ENCODE results near the gene CRYBB1. TPM values are rescaled to one million over a fixed set of nuclear protein-coding genes. Genes with fewer than 3 reads are reported as not detected.

The CRYBB1 gene
- total and polyA plus RNA-seq, 2 of the 13 experiments (the other 11 are each of a cell fraction or from before 2014, with no cell fraction given), result not detected

- no peak for TF ChIP-seq ZBTB40 (IDR thresholded peaks at IDR 0.05)
- no peak for TF ChIP-seq ZBTB40 (CRISPR knock-in tag; IDR thresholded peaks at IDR 0.05)
- TF ChIP-seq NFYB (CRISPR knock-in tag; IDR thresholded peaks at IDR 0.05), result no peak
- TF ChIP-seq ZNF513 (CRISPR knock-in tag; conservative IDR thresholded peaks at IDR 0.05), result no peak
- TF ChIP-seq SMAD1 (CRISPR knock-in tag; IDR thresholded peaks at IDR 0.05; ENCODE audit: borderline replicate concordance, low read depth), result no peak
- TF ChIP-seq CENPBD1 (CRISPR knock-in tag; IDR thresholded peaks at IDR 0.05; ENCODE audit: borderline replicate concordance, low read depth), result no peak
- no peak for TF ChIP-seq ARID3A (IDR thresholded peaks at IDR 0.05; ENCODE audit: low read depth, low read length)
- TF ChIP-seq XBP1 (CRISPR knock-in tag; IDR thresholded peaks at IDR 0.05), result no peak
- no peak for TF ChIP-seq ETS1 (CRISPR knock-in tag; IDR thresholded peaks at IDR 0.05)
Observed at GRCh38 chr22:26660356-26660755, 42.5 kb upstream of the CRYBB1 start (continued).
